ENCODE measurements around the gene BEST2.
A peak's percentile ranks its signal among the peaks of the same experiment; 100 is the strongest.
"Not testable (repeated sequence)": the region's sequence is repeated elsewhere in the genome, so short reads cannot be mapped to it uniquely, and the experiment has no call there.

BEST2 gene

DNA sequence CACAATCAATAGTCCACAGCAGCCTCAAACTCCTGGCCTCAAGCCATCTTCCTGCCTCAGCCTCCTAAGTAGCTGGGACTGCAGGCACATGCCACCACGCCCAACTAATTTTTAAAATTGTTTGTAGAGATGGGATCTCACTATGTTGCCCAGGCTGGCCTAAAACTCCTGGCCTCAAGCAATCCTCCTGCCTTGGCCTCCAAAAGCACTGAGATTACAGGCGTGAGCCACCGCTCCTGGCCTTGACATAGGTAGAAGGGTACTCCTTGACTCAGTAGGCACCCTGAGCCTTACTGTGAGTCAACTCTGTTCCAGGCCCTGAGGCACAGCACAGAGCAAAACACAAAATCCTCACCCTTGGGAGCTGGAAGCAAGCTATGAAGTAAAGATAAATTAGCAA lies 35.7 kb upstream of the BEST2 start:
- no peak overlapping the region for H3K9ac ChIP-seq (ENCODE audit: low read depth in 1 of 2, low read length in 2 of 2)
- no peaks in the 10 kb centered on the region for H3K27me3 ChIP-seq (ENCODE audit: control insufficient read depth in 2 of 2, insufficient read depth in 2 of 2, low read length in 2 of 2)
- H3K4me1 ChIP-seq (ENCODE audit: control insufficient read depth in 2 of 2, insufficient read depth in 2 of 2, low read length in 2 of 2), result peaks cover 5 to 7% of the 10 kb centered on the region in 2 donors
- H3K9me3 ChIP-seq (ENCODE audit: control insufficient read depth in 2 of 2, low read length in 2 of 2), result no peaks in the 10 kb centered on the region
- H3K27ac ChIP-seq (ENCODE audit: low read depth in 2 of 2, low read length in 2 of 2), result no peak overlapping the region
- no peak overlapping the region for H3K4me3 ChIP-seq (ENCODE audit: low read length in 2 of 2)
- peaks cover 30 to 49% of the 10 kb centered on the region in 2 donors for H3K36me3 ChIP-seq (ENCODE audit: control insufficient read depth in 2 of 2, insufficient read depth in 2 of 2, low read length in 2 of 2)

DNA sequence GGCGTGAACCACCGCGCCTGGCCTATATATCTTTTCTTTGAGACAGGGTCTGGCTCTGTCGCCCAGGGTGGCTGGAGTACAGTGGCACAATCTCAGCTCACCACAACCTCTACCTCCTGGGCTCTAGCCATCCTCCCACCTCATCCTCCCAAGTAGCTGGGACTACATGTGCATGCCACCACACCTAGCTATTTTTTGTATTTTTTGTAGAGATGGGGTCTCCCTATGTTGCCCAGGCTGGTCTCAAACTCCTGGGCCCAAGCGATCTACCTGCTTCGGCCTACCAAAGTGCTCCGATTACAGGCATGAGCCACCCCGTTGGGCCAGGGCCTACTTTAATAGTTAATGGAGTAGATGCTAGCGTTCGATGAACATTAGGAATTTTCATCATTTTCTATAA lies 31.3 kb upstream of the BEST2 start:
- H3K4me3 ChIP-seq (ENCODE audit: low read length in 2 of 2), result peak overlapping the region in 1 of 2 donors; percentile 56
- H3K27ac ChIP-seq (ENCODE audit: low read depth in 2 of 2, low read length in 2 of 2), result peak overlapping the region in 1 of 2 donors; percentile 87
- no peaks in the 10 kb centered on the region for H3K27me3 ChIP-seq (ENCODE audit: control insufficient read depth in 2 of 2, insufficient read depth in 2 of 2, low read length in 2 of 2)
- peak overlapping the region in 1 of 2 donors; percentile 78 for H3K9ac ChIP-seq (ENCODE audit: low read depth in 1 of 2, low read length in 2 of 2)
- peaks cover 21 to 29% of the 10 kb centered on the region in 2 donors for H3K4me1 ChIP-seq (ENCODE audit: control insufficient read depth in 2 of 2, insufficient read depth in 2 of 2, low read length in 2 of 2)
- H3K9me3 ChIP-seq (ENCODE audit: control insufficient read depth in 2 of 2, low read length in 2 of 2), result no peaks in the 10 kb centered on the region
- peaks cover 11 to 16% of the 10 kb centered on the region in 2 donors for H3K36me3 ChIP-seq (ENCODE audit: control insufficient read depth in 2 of 2, insufficient read depth in 2 of 2, low read length in 2 of 2)

DNA sequence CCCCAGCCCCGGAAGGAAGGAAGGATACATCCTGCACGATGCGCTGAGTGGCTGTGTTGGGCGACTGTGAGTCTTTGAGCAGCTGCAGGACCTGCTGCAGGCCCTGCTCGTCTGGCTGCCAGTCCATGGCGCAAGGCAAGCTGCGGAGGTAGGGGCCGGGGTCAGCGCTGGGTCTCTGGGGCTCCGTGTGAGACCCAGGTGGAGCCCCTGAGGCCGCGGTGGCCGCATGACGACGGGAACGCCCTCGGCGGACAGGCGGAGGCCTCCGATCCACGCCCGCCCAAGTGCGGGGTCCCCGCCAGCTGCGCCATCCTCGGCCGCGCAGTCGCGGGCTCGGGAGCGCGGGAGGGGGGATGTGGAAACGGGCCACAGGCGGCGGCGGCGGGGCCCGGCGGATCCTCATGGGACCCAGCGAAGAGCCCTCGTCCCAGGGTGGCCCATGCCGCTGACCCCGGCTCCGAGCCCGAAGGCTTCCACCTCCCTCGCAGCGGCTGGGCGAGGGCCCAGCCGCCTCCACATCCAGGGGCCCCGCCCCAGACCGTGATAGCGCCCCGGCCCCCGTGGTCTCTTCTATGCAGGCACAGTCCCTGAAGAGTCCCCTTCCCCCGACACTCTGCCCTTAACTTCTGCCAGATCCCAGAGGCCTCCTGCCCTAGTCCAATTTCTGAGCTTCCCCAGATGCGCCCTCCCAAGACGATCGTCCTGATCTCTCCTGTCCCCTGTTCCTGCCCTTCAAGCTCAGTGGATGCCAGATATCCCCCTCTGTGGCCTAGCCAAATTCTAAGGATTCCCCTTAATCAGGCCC lies 30.5 kb upstream of the BEST2 start:
- peak overlapping the region; percentile 80 to 87 for H3K27ac ChIP-seq (ENCODE audit: low read depth in 2 of 2, low read length in 2 of 2)
- peaks cover 21 to 29% of the 10 kb centered on the region in 2 donors for H3K4me1 ChIP-seq (ENCODE audit: control insufficient read depth in 2 of 2, insufficient read depth in 2 of 2, low read length in 2 of 2)
- peak overlapping the region; percentile 78 to 85 for H3K9ac ChIP-seq (ENCODE audit: low read depth in 1 of 2, low read length in 2 of 2)
- peak overlapping the region; percentile 79 to 92 for H3K4me3 ChIP-seq (ENCODE audit: low read length in 2 of 2)
- H3K36me3 ChIP-seq (ENCODE audit: control insufficient read depth in 2 of 2, insufficient read depth in 2 of 2, low read length in 2 of 2), result peaks cover 8 to 11% of the 10 kb centered on the region in 2 donors
- no peaks in the 10 kb centered on the region for H3K27me3 ChIP-seq (ENCODE audit: control insufficient read depth in 2 of 2, insufficient read depth in 2 of 2, low read length in 2 of 2)
- H3K9me3 ChIP-seq (ENCODE audit: control insufficient read depth in 2 of 2, low read length in 2 of 2), result no peaks in the 10 kb centered on the region

DNA sequence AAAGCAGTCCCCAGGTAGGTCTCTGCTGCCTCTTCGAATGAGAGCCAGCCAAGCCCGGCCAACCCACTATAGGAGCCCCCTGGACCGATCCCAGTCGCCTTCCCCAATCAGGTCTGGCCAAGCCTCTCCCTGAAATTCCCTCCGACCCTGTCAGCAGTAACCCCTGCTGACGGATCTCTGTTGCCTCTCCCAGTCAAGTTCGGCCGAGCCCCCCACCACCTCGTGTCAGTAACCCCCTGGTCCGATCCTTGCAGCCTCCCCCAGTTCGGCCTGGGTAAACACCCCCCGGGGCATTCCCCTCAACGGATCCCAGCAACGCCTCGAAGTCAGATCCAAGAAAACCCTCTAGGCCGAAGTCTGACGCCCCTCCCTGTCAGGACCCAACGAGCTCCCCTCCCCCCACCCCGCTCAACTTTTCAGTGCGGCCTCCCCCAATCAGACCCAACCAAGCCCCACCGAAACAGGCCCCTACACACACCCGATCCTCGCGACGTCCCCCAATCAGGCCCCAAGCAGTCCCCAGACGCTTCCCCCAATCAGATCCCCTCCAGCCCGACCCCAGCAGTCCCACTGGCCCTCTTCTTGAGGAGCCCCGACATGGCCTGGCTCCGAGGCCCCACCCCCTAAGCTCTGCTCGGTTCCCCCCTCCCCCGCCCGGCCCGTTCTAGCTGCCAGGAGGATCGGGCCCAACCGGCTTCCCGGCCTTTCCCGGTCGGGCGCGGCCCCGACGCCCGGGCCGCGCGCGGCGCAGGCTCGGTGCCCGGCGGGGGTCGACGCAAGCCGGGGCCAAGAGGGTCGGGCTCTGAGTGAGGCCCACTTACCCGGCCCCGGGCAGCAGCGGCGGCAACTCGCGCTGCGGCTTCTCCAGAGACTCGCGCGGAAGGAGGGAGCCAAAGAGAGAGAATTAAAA lies 29.7 kb upstream of the BEST2 start:
- Histone ChIP-seq H3K4me1 (ENCODE audit: control insufficient read depth in 2 of 2, insufficient read depth in 2 of 2, low read length in 2 of 2) (peaks cover 21 to 29% of the 10 kb centered on the region in 2 donors), H3K9me3 (ENCODE audit: control insufficient read depth in 2 of 2, low read length in 2 of 2) (no peaks in the 10 kb centered on the region), H3K4me3 (ENCODE audit: low read length in 2 of 2) (peak overlapping the region; percentile 79 to 92), H3K27me3 (ENCODE audit: control insufficient read depth in 2 of 2, insufficient read depth in 2 of 2, low read length in 2 of 2) (no peaks in the 10 kb centered on the region), H3K36me3 (ENCODE audit: control insufficient read depth in 2 of 2, insufficient read depth in 2 of 2, low read length in 2 of 2) (peaks cover 5 to 6% of the 10 kb centered on the region in 2 donors), H3K27ac (ENCODE audit: low read depth in 2 of 2, low read length in 2 of 2) (peak overlapping the region; percentile 80 to 87), H3K9ac (ENCODE audit: low read depth in 1 of 2, low read length in 2 of 2) (peak overlapping the region; percentile 78 to 85)

DNA sequence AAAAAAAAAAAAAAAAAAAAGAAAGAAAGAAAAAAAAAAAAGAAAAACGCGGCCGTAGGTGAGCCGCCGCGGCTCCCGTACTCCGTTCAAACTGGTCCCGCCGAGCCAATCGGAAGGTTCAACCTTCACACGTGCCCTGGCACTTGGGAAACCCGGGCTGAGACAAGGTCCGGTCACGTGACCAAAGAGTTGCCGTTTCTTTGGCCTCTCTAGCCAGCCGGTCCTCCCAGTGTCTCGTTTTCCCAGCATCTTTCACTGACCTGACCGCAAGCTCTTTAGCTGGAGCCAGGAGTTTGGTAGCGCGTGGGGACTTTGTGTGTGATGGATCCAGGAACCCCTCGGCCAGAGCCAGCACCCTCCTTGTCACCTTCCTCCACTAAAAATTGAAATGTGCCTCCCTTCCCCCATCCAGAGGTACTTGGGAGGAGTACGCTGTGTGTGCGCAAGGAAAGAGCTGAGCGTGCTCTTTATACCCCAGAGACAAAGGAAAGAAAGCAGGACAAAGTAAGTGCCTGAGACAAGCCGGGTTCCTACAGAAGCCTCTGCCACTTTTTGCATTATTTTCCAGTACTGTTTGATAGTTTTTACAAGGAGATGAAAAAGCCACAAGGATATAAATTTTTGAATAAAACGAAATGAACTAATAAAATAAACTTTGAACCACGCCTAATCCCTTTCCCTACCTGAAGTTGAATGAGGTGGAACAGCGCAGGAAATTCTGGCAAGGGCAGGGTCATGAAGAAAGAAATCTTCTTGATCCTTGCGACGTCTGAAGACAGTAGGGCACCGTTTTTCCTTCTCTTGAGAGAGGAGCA lies 28.8 kb upstream of the BEST2 start:
- Histone ChIP-seq H3K9me3 (ENCODE audit: control insufficient read depth in 2 of 2, low read length in 2 of 2) (no peaks in the 10 kb centered on the region), H3K27ac (ENCODE audit: low read depth in 2 of 2, low read length in 2 of 2) (peak overlapping the region; percentile 80 to 87), H3K4me1 (ENCODE audit: control insufficient read depth in 2 of 2, insufficient read depth in 2 of 2, low read length in 2 of 2) (peaks cover 21 to 29% of the 10 kb centered on the region in 2 donors), H3K27me3 (ENCODE audit: control insufficient read depth in 2 of 2, insufficient read depth in 2 of 2, low read length in 2 of 2) (no peaks in the 10 kb centered on the region), H3K9ac (ENCODE audit: low read depth in 1 of 2, low read length in 2 of 2) (peak overlapping the region; percentile 78 to 79), H3K4me3 (ENCODE audit: low read length in 2 of 2) (peak overlapping the region; percentile 79 to 92), H3K36me3 (ENCODE audit: control insufficient read depth in 2 of 2, insufficient read depth in 2 of 2, low read length in 2 of 2) (peaks cover 5 to 6% of the 10 kb centered on the region in 2 donors)

- no peaks in the 10 kb centered on the region for H3K27me3 ChIP-seq (ENCODE audit: control insufficient read depth in 2 of 2, insufficient read depth in 2 of 2, low read length in 2 of 2)
- peaks cover 21 to 29% of the 10 kb centered on the region in 2 donors for H3K4me1 ChIP-seq (ENCODE audit: control insufficient read depth in 2 of 2, insufficient read depth in 2 of 2, low read length in 2 of 2)
- no peaks in the 10 kb centered on the region for H3K9me3 ChIP-seq (ENCODE audit: control insufficient read depth in 2 of 2, low read length in 2 of 2)
- peak overlapping the region; percentile 45 to 72 for H3K27ac ChIP-seq (ENCODE audit: low read depth in 2 of 2, low read length in 2 of 2)
- H3K36me3 ChIP-seq (ENCODE audit: control insufficient read depth in 2 of 2, insufficient read depth in 2 of 2, low read length in 2 of 2), result peaks cover 7 to 9% of the 10 kb centered on the region in 2 donors
- H3K4me3 ChIP-seq (ENCODE audit: low read length in 2 of 2), result peak overlapping the region; percentile 79 to 92
- H3K9ac ChIP-seq (ENCODE audit: low read depth in 1 of 2, low read length in 2 of 2), result peak overlapping the region; percentile 65 to 73
These were observed 28.3 kb upstream of the BEST2 start for GRCh38 chr19:12723381-12723640.

- Histone ChIP-seq H3K27me3 (ENCODE audit: control insufficient read depth in 2 of 2, insufficient read depth in 2 of 2, low read length in 2 of 2) (no peaks in the 10 kb centered on the region), H3K9ac (ENCODE audit: low read depth in 1 of 2, low read length in 2 of 2) (peak within 1 kb of the TSS; percentile 65 to 79), H3K27ac (ENCODE audit: low read depth in 2 of 2, low read length in 2 of 2) (peak within 1 kb of the TSS; percentile 69 to 72), H3K9me3 (ENCODE audit: control insufficient read depth in 2 of 2, low read length in 2 of 2) (no peaks in the 10 kb centered on the region), H3K4me3 (ENCODE audit: low read length in 2 of 2) (peak within 1 kb of the TSS; percentile 79 to 92), H3K36me3 (ENCODE audit: control insufficient read depth in 2 of 2, insufficient read depth in 2 of 2, low read length in 2 of 2) (peaks cover 7 to 8% of the 10 kb centered on the region in 2 donors), H3K4me1 (ENCODE audit: control insufficient read depth in 2 of 2, insufficient read depth in 2 of 2, low read length in 2 of 2) (peaks cover 21 to 29% of the 10 kb centered on the region in 2 donors)
These were observed 27.8 kb upstream of the BEST2 start, which contains the start of gene TNPO2 for GRCh38 chr19:12723641-12724426. TNPO2 (minus strand) TSS chr19:12723932; CDS start chr19:12720977, 2,955 bp downstream.

DNA sequence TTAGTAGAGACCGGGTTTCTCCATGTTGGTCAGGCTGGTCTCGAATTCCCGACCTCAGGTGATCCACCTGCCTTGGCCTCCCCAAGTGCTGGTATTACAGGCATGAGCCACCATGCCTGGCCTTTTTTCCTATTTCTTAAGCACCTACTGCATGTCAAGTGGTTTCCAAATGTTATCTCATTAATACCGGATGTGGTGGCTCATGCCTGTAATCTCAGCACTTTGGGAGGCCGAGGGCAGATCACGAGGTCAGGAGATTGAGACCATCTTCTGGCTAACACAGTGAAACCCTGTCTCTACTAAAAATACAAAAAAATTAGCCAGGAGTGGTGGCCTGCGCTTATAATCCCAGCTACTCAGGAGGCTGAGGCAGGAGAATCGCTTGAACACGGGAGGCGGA lies 26.0 kb upstream of the BEST2 start:
- not testable (repeated sequence) for H3K27ac ChIP-seq (ENCODE audit: low read depth in 2 of 2, low read length in 2 of 2); H3K9me3 ChIP-seq (ENCODE audit: control insufficient read depth in 2 of 2, low read length in 2 of 2); H3K9ac ChIP-seq (ENCODE audit: low read depth in 1 of 2, low read length in 2 of 2); H3K27me3 ChIP-seq (ENCODE audit: control insufficient read depth in 2 of 2, insufficient read depth in 2 of 2, low read length in 2 of 2); H3K4me3 ChIP-seq (ENCODE audit: low read length in 2 of 2)
- Histone ChIP-seq H3K36me3 (ENCODE audit: control insufficient read depth in 2 of 2, insufficient read depth in 2 of 2, low read length in 2 of 2) (peaks cover 19 to 24% of the 10 kb centered on the region in 2 donors), H3K4me1 (ENCODE audit: control insufficient read depth in 2 of 2, insufficient read depth in 2 of 2, low read length in 2 of 2) (peaks cover 20 to 25% of the 10 kb centered on the region in 2 donors)

GRCh38 chr19:12726988-12727316 lies 24.6 kb upstream of the BEST2 start:
- H3K4me3 ChIP-seq (ENCODE audit: low read length in 2 of 2), result no peak overlapping the region
- H3K9me3 ChIP-seq (ENCODE audit: control insufficient read depth in 2 of 2, low read length in 2 of 2), result no peaks in the 10 kb centered on the region
- H3K27me3 ChIP-seq (ENCODE audit: control insufficient read depth in 2 of 2, insufficient read depth in 2 of 2, low read length in 2 of 2), result no peaks in the 10 kb centered on the region
- H3K27ac ChIP-seq (ENCODE audit: low read depth in 2 of 2, low read length in 2 of 2), result no peak overlapping the region
- H3K4me1 ChIP-seq (ENCODE audit: control insufficient read depth in 2 of 2, insufficient read depth in 2 of 2, low read length in 2 of 2), result peaks cover 11 to 15% of the 10 kb centered on the region in 2 donors
- H3K9ac ChIP-seq (ENCODE audit: low read depth in 1 of 2, low read length in 2 of 2), result no peak overlapping the region
- peaks cover 30 to 34% of the 10 kb centered on the region in 2 donors for H3K36me3 ChIP-seq (ENCODE audit: control insufficient read depth in 2 of 2, insufficient read depth in 2 of 2, low read length in 2 of 2)
